Loucy (cell line): ENCODE results near the gene IQGAP3.

Source experiments
- H2AFZ ChIP-seq: fragments of 200-600 bp; sonication (generic); 2 replicates; pipeline ENCODE4 v1.6.0; 2016; ENCODE audit warnings: antibody characterized with exemption, mild to moderate bottlenecking, low read length, moderate library complexity
- H3F3A ChIP-seq: fragments of 200-600 bp; 2 replicates; pipeline ENCODE4 v1.6.0; 2016; ENCODE audit warnings: antibody characterized with exemption, low read depth, mild to moderate bottlenecking
- H3K27me3 ChIP-seq: fragments of 200-600 bp; sonication (generic); 2 replicates; pipeline ENCODE4 v1.6.1; 2014; ENCODE audit warnings: low read length, mild to moderate bottlenecking; ENCODE audit not compliant: insufficient read depth, poor library complexity, severe bottlenecking
- H3K36me3 ChIP-seq: fragments of 200-600 bp; sonication (generic); 2 replicates; pipeline ENCODE4 v1.6.1; 2016; ENCODE audit warnings: low read length; ENCODE audit not compliant: insufficient read depth
- H3K4me1 ChIP-seq: fragments of 200-600 bp; sonication (generic); 2 replicates; pipeline ENCODE4 v1.5.1; 2014; ENCODE audit warnings: low read length, mild to moderate bottlenecking; ENCODE audit not compliant: insufficient read depth, poor library complexity, severe bottlenecking
- H3K4me2 ChIP-seq: fragments of 200-600 bp; sonication (generic); 2 replicates; pipeline ENCODE4 v1.6.0; 2014; ENCODE audit warnings: antibody characterized with exemption, low read length, low read depth, mild to moderate bottlenecking; ENCODE audit not compliant: poor library complexity, severe bottlenecking
- H3K4me3 ChIP-seq: fragments of 200-600 bp; sonication (generic); 2 replicates; pipeline ENCODE4 v1.5.1; 2014; ENCODE audit warnings: low read length, mild to moderate bottlenecking, mixed read lengths; ENCODE audit not compliant: poor library complexity, severe bottlenecking
- H3K79me2 ChIP-seq: fragments of 200-600 bp; sonication (generic); 2 replicates; pipeline ENCODE4 v1.6.1; 2014; ENCODE audit warnings: low read length; ENCODE audit not compliant: insufficient read depth
- H3K9ac ChIP-seq: fragments of 200-600 bp; sonication (generic); 2 replicates; pipeline ENCODE4 v1.6.0; 2014; ENCODE audit warnings: mild to moderate bottlenecking, low read depth, low read length, moderate library complexity; ENCODE audit not compliant: poor library complexity, severe bottlenecking
- H3K9me2 ChIP-seq: fragments of 200-600 bp; sonication (generic); replicated peaks from 2 replicates; pipeline ENCODE4 v1.6.1; 2016; ENCODE audit warnings: low read depth, low read length, mixed read lengths
- H3K9me3 ChIP-seq: fragments of 200-600 bp; sonication (generic); 2 replicates; pipeline ENCODE4 v1.6.1; 2014; ENCODE audit warnings: mild to moderate bottlenecking, antibody characterized with exemption, low read length, low read depth; ENCODE audit not compliant: insufficient read depth
- H4K20me1 ChIP-seq: fragments of 200-600 bp; sonication (generic); 2 replicates; pipeline ENCODE4 v1.6.0; 2014; ENCODE audit warnings: antibody characterized with exemption, low read length, mild to moderate bottlenecking; ENCODE audit not compliant: insufficient read depth, poor library complexity, severe bottlenecking
- CTCF ChIP-seq: fragments of 200-600 bp; sonication (generic); conservative IDR thresholded peaks from 2 replicates; pipeline ENCODE4 v1.5.1; 2014; ENCODE audit warnings: mild to moderate bottlenecking, antibody characterized with exemption, low read length
- EZH2phosphoT487 ChIP-seq: fragments of 200-600 bp; IDR thresholded peaks from 2 replicates; pipeline ENCODE4 v1.6.1; 2018; ENCODE audit warnings: antibody characterized with exemption, mild to moderate bottlenecking, moderate library complexity, borderline replicate concordance

IQGAP3 gene

DNA sequence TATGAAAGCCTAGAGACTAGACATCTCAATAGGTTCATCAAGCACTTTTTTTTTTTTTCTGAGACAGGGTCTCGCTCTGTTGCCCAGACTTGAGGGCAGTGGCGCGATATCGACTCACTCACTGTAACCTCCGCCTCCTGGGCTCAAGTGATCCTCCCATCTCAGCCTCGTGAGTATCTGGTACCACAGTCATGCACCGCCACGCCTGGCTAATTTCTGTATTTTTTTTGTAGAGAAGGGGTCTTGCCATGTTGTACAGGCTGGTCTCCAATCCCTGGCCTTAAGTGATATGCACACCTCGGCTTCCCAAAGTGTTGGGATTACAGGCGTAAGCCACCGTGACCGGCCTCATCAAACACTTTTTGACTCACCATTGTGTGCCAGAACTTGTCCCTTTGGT lies 29.5 kb upstream of the IQGAP3 start:
- H3K4me1 ChIP-seq: peaks cover 9% of the 10 kb centered on the region
- H3K79me2 ChIP-seq: peaks cover 21% of the 10 kb centered on the region
- H4K20me1 ChIP-seq: no peaks in the 10 kb centered on the region
- H3K27me3 ChIP-seq: no peaks in the 10 kb centered on the region
- H3K9me2 ChIP-seq: no peaks in the 10 kb centered on the region
- no peaks in the 10 kb centered on the region for H3K9me3 ChIP-seq
- H3F3A ChIP-seq: no peaks in the 10 kb centered on the region
- peak overlapping the region; percentile 90 for H3K4me2 ChIP-seq
- H2AFZ ChIP-seq: peak overlapping the region; percentile 100
- peak overlapping the region; percentile 78 for H3K9ac ChIP-seq
- H3K36me3 ChIP-seq: peaks cover 13% of the 10 kb centered on the region; the same call in 1 of the 2 replicates
- H3K4me3 ChIP-seq: peak overlapping the region; percentile 93
- TF ChIP-seq CTCF: no peak
- no peak for TF ChIP-seq EZH2phosphoT487

DNA sequence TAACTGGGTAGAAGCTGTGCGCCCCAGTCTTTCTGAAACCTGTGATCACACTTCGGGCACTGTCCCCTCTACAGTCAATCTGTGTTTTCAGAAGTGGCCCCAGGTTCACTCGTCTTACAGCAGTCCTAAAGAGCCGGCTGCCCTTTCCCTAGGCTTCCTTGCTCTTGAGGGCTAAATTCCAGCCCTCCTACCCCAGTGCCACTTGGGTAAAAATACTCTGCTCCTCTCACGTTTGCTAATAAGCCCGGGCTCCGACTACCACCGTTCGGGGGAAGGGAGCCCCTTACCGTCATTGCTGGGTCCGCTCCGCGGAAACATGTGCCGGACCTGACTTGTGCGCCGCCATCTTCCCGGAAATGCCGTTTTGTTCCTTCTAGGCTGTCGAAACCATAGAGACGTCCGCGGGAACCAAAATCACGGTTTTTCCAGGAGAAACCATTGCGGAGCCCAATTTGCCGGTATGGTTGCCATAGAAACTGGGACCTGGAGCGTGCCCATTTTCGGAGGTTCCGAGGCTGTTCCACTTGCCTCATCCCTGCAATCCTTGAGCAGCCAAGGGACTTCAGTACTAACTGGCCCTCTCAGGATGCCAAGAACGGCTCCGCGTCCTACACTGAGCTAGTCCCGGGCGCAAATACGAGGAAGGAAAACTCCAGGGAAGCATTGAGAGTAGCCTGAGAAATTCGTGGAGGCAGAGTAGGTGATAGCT lies 28.9 kb upstream of the IQGAP3 start, which contains the start of gene GPATCH4:
Gene GPATCH4, minus strand, starts transcription at position 358 of the 709 bp plus-strand sequence.
- no peaks in the 10 kb centered on the region for H3K27me3 ChIP-seq
- no peaks in the 10 kb centered on the region for H3F3A ChIP-seq
- H3K79me2 ChIP-seq: peaks cover 21% of the 10 kb centered on the region
- H3K9ac ChIP-seq: peak within 1 kb of the TSS; percentile 78
- no peaks in the 10 kb centered on the region for H3K9me3 ChIP-seq
- H2AFZ ChIP-seq: peak within 1 kb of the TSS; percentile 100
- H3K36me3 ChIP-seq: peaks cover 19% of the 10 kb centered on the region; the same call in 1 of the 2 replicates
- no peaks in the 10 kb centered on the region for H4K20me1 ChIP-seq
- no peak for TF ChIP-seq EZH2phosphoT487
- no peak for TF ChIP-seq CTCF
- peak within 1 kb of the TSS; percentile 93 for H3K4me3 ChIP-seq
- H3K4me1 ChIP-seq: peaks cover 9% of the 10 kb centered on the region
- peak within 1 kb of the TSS; percentile 90 for H3K4me2 ChIP-seq
- H3K9me2 ChIP-seq: no peaks in the 10 kb centered on the region

- TF ChIP-seq EZH2phosphoT487: no peak
- no peak for TF ChIP-seq CTCF
- no peaks in the 10 kb centered on the region for H3K27me3 ChIP-seq
- peaks cover 22% of the 10 kb centered on the region; the same call in 1 of the 2 replicates for H3K36me3 ChIP-seq
- peak overlapping the region; percentile 100 for H2AFZ ChIP-seq
- no peaks in the 10 kb centered on the region for H4K20me1 ChIP-seq
- peak overlapping the region; percentile 90 for H3K4me2 ChIP-seq
- H3K79me2 ChIP-seq: peaks cover 21% of the 10 kb centered on the region
- H3K9me3 ChIP-seq: no peaks in the 10 kb centered on the region
- H3K9me2 ChIP-seq: no peaks in the 10 kb centered on the region
- H3F3A ChIP-seq: no peaks in the 10 kb centered on the region
- H3K4me3 ChIP-seq: peak overlapping the region; percentile 93
- peak overlapping the region; percentile 78 for H3K9ac ChIP-seq
- peaks cover 9% of the 10 kb centered on the region for H3K4me1 ChIP-seq
These were observed 28.4 kb upstream of the IQGAP3 start for GRCh38 chr1:156600733-156601121.
